Measurements from ENCODE around the gene ASNSD1.

The ASNSD1 gene

DNA sequence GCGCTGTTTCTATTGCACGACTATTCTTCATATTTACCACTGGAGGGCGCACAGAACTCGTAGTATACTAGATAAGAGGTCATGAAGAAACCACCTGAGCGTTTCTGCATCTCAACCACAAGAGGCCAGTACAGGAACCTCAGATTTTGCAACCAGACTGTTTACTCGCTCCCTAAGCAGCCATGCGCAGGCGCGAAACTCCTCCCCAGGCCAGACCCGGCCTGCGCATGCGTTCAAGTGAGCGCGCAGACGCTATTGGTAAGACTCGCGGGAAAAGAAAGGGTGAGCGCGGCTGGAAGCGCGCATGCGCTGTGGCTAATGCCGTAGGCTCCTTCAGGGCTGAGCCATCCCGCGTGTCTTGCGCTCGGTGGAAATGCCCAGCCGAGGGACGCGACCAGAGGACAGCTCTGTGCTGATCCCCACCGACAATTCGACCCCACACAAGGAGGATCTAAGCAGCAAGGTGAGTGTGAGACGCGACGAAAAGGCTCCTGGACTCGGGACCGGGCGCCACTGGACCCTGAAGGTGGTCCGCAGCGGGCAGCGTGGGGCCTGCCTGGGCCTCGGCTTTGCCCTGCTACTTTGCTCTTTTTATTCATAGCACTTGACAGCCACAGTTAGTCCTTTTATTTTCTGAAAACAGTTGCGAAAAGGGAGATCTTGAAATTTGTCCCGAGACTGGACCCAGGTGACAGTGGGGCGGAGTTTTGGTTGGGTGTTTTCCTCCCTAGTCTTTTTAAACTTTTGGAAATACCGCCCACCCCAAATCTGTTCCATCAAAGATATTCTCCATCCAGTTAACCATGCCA is at the start of gene ASNSD1:
TSS of gene ASNSD1 (plus strand) at position 312 of the 809 bp plus-strand sequence. CDS start 4,674 bp downstream, outside the sequence.
- DNase-seq: peak; percentile 100

DNA sequence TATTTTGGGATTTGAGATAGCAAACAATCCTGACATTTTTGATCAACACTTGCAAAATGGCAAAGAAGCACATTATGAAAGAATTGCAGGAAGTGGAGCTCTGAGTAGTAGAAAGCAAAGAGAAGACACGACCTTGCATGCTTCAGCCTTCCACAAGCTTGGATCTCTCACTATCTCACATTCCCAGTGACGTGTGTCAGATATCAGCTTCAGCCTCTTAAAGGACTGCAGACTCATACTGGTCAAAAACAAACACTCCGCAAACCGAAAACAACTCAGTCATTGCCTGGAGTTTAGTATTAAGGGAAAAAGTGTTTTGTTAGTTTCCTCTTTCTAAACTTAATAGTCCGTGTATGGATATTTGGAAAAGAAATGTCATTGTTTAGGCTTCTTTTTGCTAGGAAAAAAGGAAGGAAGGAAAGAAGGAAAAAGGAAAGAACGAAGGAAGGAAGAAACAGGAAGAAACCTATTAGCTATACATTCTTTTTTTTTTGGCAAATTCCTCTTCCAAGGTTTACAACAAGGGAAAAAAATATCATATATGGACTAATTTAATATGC is 48.1 kb upstream of the ASNSD1 start:
- DNase-seq: peak; percentile 92

DNA sequence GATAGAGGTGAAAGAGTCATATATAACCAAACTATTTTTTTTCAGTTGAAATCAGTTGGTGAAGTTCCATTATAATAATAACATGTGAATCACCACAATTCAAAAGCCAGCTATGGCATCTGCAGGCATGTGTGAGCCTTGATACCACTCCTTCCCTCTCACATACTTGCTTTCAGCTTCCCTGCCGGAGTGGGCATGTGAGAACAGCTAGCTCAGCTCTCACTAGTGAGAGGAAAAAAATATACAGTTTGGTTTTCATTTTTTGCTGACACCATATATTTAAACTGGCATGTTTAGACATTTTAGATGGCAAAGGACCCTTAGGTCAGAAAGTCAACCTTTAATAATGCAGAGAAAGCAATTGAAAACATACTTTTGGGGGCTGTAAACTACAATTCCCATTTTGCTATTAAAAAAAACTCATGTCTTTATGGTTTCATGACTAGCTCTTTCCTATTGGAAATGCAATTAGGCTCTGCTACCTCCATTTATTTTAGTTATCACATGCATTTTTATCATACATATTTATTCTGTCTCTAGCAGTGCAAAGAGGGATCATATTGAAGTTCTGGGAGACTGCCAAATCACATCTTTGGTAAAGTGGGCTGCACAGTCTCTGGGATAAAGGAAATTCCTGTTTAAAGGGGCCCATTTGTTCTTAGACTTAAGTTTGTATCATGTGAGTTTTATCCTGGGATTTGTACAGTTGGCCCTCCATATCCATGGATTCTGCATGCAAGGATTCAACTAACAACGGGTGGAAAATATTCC is 47.4 kb upstream of the ASNSD1 start:
- DNase-seq: peak; percentile 75

DNA sequence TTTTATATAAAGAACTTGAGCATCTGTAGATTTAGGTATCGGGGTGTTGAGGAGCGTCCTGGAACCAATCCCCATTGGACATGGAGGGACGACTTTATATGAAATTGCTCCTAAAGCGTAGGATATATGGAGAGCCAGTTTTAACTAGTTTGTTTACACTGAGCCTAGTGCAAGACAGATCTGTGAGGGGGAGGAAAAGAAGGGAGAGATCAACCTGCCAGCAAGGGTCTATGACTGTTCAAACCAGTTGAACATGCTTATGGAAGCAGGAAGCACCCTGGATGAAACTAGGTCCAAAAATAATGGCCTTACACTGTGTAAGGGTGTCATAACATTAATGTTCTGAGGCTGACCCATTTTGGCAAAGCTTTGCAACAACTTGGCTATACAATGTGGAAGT is 46.7 kb upstream of the ASNSD1 start:
- no peak for DNase-seq

DNA sequence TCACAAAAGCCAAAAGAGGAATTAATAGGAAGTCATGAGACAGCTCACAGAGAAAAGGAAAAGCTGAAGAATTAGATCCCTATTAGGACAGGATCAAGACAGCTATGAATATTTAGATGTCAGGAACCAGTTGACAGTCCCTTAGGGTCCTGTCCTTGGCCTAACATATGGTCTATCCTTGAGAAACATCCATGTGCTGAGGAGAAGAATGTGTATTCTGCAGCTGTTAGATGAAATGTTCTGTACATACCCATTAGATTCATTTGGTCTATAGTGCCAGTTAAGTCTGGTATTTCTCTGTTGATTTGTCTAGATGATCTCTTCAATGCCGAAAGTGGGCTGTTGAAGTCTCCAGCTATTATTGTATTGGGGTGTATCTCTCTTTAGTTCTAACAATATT is 43.1 kb upstream of the ASNSD1 start:
- DNase-seq: no peak

DNA sequence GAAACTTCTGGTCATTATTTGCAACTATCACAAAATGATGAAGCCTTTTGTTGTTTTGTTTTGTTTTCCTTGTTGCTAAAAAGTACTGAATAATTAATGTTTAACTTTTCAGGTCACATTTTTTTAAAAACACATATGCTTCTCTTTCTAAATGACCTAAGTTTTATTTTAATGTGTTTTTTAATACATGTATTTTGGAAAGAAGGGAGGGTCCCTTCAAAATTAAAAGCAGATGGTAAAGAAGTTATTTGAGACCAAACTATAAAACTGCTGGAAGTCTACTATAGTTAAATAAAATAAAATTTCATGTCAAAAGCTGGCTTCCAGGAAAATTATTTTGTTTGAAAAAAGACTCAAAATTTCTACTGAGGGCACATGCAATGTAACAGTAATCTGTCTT is 39.5 kb upstream of the ASNSD1 start:
- no peak for DNase-seq

DNA sequence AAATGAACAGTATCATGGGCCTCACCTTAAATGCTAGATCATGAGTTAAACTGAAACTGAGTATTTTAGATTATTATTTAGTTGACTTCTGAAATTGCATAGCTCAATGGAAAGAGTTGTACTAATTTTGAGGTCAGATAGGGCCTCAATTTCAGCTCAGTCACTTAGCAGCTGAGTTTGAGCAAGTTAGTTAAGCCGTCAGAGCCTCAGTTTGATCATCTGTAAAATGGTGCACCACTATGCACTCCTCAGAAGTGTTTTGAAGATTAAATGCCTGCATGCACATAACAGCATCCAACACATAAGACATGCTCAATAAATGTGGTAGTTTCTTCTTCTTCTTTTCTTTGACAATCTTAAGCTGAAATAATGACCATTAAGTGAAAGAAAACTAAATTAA is 38.2 kb upstream of the ASNSD1 start:
- DNase-seq: no peak

DNA sequence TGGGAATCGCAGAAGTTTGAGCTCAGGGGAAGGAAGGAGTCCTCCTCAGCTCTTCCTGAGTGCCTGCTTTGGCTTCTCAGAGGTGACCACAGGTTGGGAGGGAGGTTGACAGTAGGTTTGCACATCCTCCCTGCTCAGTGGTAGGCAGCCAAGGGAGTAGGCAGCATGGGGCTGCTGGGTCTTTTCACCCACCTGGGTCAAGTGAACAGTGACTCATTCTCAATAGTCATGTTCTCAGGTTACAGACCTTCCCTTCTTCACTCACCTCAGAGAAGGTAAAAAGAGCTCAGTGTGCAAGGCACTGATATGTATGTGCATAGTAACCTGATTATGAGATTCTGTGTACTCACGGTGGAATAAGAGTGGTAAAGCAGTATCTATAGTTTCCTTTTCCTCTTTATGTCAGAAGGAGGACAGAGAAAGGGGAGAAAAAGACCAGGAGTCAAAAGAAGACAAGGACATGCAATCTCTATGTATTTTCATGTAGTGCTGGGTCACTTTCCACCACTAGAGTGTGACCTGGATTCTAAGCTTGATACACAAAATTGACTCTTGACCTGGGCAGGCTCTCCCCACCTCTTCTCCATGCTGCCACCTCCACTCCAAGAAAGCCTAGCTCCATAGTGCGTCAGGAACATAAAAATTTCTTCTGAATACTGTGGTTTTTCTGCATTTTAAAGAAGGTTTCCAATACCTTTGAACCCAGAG is 36.5 kb upstream of the ASNSD1 start:
- DNase-seq: no peak

DNA sequence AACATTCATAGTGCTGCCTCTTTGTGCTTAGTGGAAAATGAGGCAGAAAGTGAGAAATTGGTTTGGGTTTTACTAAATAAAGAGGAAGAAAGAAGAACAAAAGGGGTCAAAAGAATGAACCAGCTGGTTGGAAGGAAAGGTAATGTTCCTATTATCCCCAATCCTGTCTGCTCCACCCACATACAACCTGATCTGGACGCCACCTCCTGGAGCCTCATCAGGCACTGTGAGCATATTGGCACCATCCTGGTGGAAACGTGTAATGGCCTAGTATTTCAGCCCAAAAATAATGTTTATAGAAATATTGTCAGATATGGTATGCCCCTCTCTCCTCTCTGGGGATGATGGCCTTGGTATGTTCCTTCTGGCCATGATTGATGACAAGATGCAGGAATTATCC is 35.6 kb upstream of the ASNSD1 start:
- no peak for DNase-seq

DNA sequence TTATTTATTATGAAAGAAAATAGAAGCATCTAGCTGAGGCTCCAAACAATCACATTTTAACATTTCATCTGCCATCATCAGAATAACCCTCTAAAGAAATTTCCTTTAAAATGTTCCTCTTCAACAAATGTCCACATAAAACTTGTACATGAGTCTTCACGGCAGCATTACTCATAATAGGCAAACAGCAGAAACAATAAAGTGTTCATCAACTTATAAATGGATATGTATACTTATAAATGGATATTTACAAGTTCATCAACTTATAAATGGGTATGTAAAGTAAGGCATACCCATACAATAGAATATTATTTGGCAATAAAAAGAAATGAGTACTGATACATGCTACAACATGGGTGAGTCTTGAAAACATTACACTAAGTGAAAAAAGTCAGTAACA is 33.5 kb upstream of the ASNSD1 start:
- DNase-seq: no peak

DNA sequence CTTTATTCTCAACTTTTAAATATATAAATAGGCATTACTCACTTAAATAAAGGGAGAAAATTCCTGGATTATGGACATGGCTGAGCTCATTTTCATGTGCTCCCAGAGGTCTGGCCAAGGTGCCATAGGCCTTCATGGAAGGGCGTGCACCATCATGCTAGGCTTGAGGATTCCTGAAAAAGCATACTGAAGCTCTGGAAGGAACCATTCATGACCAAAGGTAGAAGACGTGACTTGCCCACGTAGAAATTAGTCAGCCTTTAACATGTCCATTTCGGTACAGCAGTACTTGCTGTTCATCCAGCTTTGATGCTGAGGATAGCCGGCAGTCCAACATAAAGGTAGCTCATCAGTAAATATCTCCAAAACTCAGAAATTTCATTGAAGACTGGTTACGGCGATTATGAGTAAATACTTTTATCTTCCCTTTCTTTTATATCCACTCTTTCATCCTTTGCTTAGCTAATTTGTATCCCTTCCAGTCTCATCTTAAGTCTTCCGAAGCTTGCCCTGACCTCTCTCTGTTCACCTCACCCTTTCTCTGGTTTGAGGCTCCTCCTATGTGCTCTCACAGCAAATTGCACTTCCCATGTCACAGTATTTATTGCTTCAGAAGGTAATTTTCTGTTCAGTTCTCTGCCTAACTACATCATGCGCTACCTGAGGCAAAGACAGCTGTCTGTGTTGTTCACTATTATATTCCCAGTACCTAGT is 32.3 kb upstream of the ASNSD1 start:
- peak; percentile 76 for DNase-seq

DNA sequence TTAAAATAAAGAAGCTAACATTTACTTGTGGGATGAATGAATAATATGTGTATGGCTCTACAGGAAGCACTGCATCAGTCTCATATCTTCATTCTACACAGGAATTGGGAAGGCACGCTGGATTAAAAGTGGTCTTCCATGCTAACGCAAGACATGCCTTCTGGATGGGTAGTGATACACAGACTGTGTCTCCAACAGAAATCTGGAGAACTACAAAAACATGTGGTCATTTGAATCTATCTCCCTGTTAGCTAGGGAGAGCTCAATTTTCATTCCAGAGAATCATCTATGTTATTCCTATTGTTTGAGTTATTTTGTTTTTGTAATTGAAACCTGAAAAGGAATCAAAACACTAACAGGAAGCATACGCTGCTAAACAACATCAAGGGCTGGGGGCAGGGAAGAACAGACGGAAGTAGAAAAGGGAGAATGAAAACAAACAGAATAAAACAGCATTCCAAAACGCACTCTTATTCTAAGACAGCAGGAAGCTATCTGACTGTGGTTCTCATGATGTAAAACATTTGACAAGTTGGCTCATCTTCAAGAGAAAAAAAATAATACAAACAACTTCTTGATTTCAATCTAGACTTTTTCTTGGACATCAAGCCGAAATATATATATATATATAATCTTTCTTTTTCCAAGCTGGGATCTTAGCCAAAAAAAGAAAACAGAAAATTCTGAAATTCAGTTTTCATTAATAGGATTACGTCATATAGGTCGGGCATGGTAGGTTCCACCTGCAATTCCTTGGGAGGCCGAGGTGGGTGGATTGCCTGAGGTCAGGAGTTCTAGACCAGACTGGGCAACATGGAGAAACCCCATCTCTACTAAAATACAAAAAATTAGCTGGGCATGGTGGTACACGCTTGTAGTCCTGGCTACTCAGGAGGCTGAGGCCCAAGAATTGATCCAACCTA is 31.5 kb upstream of the ASNSD1 start:
- no peak for DNase-seq

DNA sequence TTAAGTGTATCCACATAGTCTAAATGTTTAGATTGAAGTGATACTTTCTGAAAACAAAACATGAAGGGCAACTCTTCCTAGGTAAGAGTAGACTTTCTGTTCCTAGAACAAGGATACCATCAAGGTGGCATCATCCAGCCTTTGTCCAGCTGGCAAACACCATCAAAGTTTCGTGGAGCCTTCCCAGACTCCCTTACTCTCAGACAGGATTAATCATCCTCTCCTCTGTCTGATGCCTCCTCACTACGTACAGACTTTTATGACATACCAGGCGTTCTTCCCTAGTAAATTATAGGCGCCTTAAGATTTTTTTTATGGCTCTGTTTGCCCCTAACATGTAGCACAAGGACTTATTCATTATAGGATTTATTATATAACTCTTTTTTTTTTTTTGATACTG is 29.4 kb upstream of the ASNSD1 start:
- no peak for DNase-seq

DNA sequence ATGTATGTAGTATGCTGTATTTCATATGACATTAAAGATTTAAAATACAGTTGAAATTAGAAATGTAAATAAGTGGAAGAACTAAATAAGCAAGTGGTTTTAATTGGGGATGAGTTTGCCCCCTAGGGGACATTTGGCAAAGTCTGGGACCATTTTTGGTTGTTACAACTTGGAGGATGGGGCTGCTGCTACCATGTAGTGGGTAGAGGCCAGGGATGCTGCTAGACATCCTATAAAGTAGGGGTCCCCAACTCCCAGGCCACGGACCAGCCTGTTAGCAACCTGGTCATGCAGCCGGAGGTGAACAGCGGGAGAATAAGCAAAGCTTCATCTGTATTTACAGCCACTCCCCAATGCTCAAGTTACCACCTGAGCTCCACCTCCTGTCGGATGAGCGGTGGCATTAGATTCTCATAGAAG is 27.9 kb upstream of the ASNSD1 start:
- peak; percentile 76 for DNase-seq

DNA sequence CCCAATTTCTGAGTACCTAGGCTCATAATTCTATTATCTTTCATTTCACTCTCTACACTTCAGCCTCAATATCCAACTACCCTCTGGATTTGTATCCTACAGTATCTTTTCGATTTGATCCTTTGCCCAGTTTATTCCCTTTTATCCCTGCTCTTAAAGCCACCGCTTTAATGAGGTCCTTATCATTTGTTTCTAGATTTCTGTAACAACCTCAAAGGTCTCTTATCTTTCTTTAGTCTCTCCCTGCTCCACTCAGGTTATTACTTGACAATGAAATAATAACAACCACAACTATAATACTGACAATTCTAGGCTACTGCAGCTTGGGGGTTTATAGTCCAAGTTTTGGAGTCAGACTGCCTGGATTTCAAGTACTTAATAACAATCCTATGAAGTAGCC is 25.9 kb upstream of the ASNSD1 start:
- DNase-seq: no peak

DNA sequence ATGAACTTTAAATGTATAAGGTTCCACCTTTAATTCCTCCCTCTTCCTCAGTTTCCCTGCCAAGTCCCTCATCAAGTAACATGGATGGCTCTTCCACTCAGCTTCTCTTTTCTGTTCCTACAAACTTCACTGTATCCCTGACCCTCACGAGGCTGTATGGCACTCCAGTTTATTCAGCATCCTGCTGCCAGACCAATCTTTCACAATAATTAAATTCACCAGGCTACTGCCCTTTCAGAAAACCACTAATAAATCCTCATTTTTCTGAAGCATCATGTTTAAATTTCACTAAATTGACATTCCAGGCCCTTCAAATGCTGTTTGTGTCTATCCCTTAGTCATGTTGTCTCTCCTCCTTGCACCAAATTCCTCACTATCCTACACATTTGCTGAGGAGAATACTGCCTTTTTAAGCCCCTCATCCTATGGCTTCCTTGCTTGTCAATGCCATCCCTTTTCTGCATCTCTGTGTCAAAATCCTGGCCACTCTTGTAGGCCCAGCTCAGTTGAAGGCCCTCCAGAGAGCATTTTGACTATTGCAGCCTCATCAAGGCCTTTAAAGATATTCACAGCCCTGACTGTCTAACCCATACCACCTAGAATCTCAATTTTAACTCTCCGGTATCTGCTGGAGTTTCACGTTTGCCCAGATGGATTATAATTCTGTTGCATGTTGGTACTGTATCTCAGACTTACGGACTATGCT is 22.8 kb upstream of the ASNSD1 start:
- DNase-seq: no peak

DNA sequence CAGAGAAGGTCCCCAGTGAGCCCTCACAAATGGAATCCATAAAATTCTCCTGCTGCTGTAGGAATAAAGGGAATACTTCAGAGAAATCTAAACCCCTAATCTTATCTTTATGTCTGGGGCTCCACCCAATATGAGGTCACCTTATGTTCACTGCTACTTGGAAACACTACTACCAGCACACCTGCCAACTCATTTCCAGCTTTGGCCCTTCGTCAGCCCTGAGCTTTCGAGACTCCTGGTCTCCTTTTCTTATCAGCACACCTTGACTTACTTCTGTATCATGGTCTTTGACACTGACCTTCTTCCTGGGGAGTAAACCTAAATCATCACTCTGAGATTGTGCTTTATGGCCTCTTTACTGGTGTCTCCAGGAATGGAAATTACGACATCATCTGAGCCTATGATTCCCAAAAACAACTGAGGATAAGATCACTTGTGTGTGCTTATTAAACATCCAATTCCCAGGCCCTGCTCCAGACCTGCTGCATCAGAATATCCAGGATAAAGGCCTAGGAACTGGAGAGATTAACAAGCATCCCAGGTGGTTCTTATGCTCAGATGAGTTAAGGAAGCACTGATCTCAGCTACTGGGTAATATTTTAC is 22.2 kb upstream of the ASNSD1 start:
- DNase-seq: no peak

DNA sequence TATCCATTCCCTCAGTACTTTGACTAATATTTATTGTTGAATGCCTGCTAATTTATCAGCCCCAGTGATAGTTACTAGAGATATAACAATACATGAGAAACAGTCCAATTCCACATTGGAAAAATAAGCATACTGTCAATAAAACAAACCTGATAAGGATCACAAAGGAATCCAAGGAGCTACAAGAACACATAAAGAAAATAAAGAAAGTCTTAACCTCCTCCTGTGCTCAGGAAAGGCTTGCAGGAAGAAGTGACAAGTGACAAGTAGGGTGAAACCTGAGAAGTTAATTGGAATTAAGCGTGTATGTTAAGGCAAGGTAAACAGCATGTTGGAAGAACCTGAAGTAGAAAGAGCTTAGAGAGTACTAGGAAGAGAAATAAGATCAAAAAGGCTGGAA is 20.3 kb upstream of the ASNSD1 start:
- no peak for DNase-seq

DNA sequence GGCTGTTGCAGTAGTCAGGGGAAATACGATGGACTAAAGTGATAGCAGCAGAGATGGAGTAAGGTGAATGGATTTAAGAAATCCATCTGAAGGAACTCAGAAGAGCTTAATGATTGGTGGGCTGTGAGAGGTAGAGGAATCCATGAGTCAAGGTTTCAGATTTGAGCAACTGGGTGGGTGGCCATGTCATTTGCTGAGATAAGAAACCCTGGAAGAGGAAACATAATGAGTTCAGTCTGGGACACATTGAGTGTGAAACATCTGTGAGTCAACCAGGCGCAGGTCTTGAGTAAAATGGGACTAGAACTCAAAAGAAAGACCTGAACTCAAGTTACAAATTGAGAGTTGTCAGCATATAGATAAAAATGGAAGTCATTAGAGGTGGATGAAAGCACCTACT is 19.7 kb upstream of the ASNSD1 start:
- DNase-seq: no peak

DNA sequence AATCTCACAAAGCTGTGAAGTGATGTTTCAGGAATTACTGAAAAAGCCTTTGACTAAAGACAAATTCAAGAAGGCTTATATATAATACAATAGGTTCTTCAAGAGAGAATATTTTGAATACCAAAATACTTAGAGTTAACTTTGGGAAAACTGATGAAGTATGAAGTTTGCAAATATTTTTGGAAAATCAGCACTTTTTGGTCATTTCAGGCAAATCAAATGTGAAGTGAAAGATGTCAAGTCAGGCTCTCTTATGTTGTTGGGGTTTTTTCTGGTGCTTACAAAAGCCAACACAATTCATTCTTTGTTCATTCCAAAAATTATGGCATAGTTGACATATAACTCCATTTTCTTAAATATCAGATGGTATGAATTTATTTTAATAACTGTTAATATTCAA is 14.7 kb upstream of the ASNSD1 start:
- DNase-seq: no peak

Data from hematopoietic multipotent progenitor cell treated with erythropoietin and hydrocortisone succinate and interleukin-3 and kit ligand, for 6 days (in vitro differentiated cells).